ENCODE results near the gene MYRIP. TPM values are rescaled to one million over a fixed set of nuclear protein-coding genes. Genes with fewer than 3 reads are reported as not detected.

MYRIP gene
- total RNA-seq, 4 donors from 2014 or later = 3.5 to 31.1 (median 12.1) TPM

- H3K4me3 ChIP-seq = no peak overlapping the region
- no peaks in the 10 kb centered on the region for H3K4me1 ChIP-seq
- H3K9me3 ChIP-seq = no peaks in the 10 kb centered on the region
- no peak for DNase-seq
- no peak for TF ChIP-seq CTCF (IDR thresholded peaks at IDR 0.05)
- TF ChIP-seq POLR2A (IDR thresholded peaks at IDR 0.05) = no peak
- H3K27ac ChIP-seq = no peak overlapping the region
- no peaks in the 10 kb centered on the region for H3K36me3 ChIP-seq
- H3K27me3 ChIP-seq = no peaks in the 10 kb centered on the region
- intact Hi-C loops (cut with DNase I; ENCODE audit: low total_unique reads) = no loop called here
These were observed 439.2 kb downstream of the MYRIP start for GRCh38 chr3:40248591-40248990.

DNA sequence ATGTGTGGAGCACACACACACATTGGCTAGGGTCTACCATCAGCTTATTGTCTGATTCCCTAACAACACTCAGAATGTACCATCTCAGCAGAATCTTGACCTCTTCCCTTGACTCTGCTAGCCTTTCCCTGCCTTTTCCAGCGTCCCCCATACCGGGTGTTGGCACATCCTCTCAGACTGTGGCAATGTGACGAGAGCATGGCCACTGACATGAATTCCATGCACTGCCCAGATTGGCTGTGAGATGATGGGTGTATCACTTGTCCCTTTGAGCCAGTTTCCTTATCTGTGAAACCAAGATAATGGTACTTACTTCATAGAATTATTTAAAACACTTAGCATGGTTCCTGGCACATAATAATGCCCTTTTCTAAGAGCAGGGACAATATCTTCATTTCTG is 439.8 kb downstream of the MYRIP start:
- H3K36me3 ChIP-seq = no peaks in the 10 kb centered on the region
- no peak overlapping the region for H3K4me3 ChIP-seq
- H3K4me1 ChIP-seq = no peaks in the 10 kb centered on the region
- no peak overlapping the region for H3K27ac ChIP-seq
- no peaks in the 10 kb centered on the region for H3K9me3 ChIP-seq
- DNase-seq = no peak
- H3K27me3 ChIP-seq = no peaks in the 10 kb centered on the region
- intact Hi-C loops (cut with DNase I; ENCODE audit: low total_unique reads) = no loop called here
- TF ChIP-seq CTCF (IDR thresholded peaks at IDR 0.05) (no peak), POLR2A (IDR thresholded peaks at IDR 0.05) (no peak)

DNA sequence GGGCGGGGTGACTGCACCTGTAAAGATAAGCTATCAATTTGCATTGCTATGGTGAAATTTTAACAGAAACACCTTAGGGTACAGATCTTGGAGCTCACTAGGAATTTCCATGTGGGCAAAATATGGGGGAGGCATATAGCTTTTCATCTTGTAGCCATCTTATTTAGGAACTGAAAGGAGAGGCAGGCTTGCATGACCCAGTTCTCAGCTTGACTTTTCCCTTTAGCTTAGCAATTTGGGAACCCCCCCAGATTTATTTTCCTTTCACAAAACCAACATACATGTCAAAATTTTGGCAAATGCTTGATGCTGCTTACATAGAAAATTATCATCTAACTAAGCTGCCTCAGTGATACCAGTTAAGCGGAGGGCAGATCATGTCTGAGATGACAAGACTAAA is 445.1 kb downstream of the MYRIP start:
- no peak for TF ChIP-seq CTCF (IDR thresholded peaks at IDR 0.05)

GRCh38 chr3:40254891-40255290 is 445.5 kb downstream of the MYRIP start:
- no peaks in the 10 kb centered on the region for H3K27me3 ChIP-seq
- intact Hi-C loops (cut with DNase I; ENCODE audit: low total_unique reads) = no loop called here
- no peaks in the 10 kb centered on the region for H3K9me3 ChIP-seq
- H3K4me1 ChIP-seq = no peaks in the 10 kb centered on the region
- no peak overlapping the region for H3K4me3 ChIP-seq
- no peak for DNase-seq
- TF ChIP-seq CTCF (IDR thresholded peaks at IDR 0.05) (no peak), POLR2A (IDR thresholded peaks at IDR 0.05) (no peak)
- no peak overlapping the region for H3K27ac ChIP-seq
- no peaks in the 10 kb centered on the region for H3K36me3 ChIP-seq

More for the DNA sequence above, 445.1 kb downstream of the MYRIP start:
- intact Hi-C loops (cut with DNase I; ENCODE audit: low total_unique reads) = no loop called here
- H3K9me3 ChIP-seq = no peaks in the 10 kb centered on the region
- no peaks in the 10 kb centered on the region for H3K4me1 ChIP-seq
- no peak overlapping the region for H3K4me3 ChIP-seq
- DNase-seq = no peak
- H3K27me3 ChIP-seq = no peaks in the 10 kb centered on the region
- no peak overlapping the region for H3K27ac ChIP-seq
- no peaks in the 10 kb centered on the region for H3K36me3 ChIP-seq

DNA sequence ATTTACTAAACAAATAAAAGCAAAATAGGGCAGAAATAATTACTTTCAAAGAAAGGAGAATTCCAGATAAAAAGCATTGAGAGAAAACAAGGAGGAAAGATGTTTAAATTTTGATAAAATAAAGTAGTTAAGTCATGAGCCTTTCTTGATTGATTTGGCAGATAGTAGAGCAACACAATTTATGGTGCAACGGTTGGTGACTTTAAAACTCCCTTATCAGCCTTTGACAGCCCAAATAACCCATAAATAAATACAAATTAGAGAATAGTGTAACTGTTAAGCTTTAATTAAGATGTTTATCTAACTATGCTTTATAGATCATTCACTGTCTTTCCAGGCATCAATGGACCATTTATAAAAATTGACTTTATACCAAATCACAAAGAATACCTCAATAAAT is 446.1 kb downstream of the MYRIP start:
- no peaks in the 10 kb centered on the region for H3K9me3 ChIP-seq
- no peak overlapping the region for H3K4me3 ChIP-seq
- no peaks in the 10 kb centered on the region for H3K36me3 ChIP-seq
- H3K27me3 ChIP-seq = no peaks in the 10 kb centered on the region
- DNase-seq = no peak
- no peaks in the 10 kb centered on the region for H3K4me1 ChIP-seq
- TF ChIP-seq POLR2A (IDR thresholded peaks at IDR 0.05) (no peak), CTCF (IDR thresholded peaks at IDR 0.05) (no peak)
- intact Hi-C loops (cut with DNase I; ENCODE audit: low total_unique reads) = no loop called here
- H3K27ac ChIP-seq = no peak overlapping the region

Data from uterus (tissue), 4 donors.